ENCODE data around the gene EGF.

The EGF gene

GRCh38 chr4:109979920-109980717, 67.4 kb downstream of the EGF start:
- Histone ChIP-seq H3K27me3 (ENCODE audit: insufficient read depth, poor library complexity, severe bottlenecking) (no peaks in the 10 kb centered on the region), H3K27ac (replicated peaks) (no peak overlapping the region), H3K4me3 (replicated peaks; ENCODE audit: insufficient read depth, low read length) (no peak overlapping the region)
- DNase-seq (ENCODE audit: low read depth in 1 of 2, low spot score in 1 of 2): no peak
- TF ChIP-seq GABPA (IDR thresholded peaks at IDR 0.05; ENCODE audit: low read depth) (no peak), POLR2AphosphoS5 (IDR thresholded peaks at IDR 0.05; ENCODE audit: low read depth) (no peak), SPI1 (IDR thresholded peaks at IDR 0.05; ENCODE audit: borderline replicate concordance, low read depth) (no peak), REST (IDR thresholded peaks at IDR 0.05; ENCODE audit: insufficient replicate concordance, low read depth) (no peak)
- TF ChIP-seq, protein P1, sequence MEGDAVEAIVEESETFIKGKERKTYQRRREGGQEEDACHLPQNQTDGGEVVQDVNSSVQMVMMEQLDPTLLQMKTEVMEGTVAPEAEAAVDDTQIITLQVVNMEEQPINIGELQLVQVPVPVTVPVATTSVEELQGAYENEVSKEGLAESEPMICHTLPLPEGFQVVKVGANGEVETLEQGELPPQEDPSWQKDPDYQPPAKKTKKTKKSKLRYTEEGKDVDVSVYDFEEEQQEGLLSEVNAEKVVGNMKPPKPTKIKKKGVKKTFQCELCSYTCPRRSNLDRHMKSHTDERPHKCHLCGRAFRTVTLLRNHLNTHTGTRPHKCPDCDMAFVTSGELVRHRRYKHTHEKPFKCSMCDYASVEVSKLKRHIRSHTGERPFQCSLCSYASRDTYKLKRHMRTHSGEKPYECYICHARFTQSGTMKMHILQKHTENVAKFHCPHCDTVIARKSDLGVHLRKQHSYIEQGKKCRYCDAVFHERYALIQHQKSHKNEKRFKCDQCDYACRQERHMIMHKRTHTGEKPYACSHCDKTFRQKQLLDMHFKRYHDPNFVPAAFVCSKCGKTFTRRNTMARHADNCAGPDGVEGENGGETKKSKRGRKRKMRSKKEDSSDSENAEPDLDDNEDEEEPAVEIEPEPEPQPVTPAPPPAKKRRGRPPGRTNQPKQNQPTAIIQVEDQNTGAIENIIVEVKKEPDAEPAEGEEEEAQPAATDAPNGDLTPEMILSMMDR (IDR thresholded peaks at IDR 0.05; ENCODE audit: insufficient read depth, low read length): no peak

- DNase-seq (ENCODE audit: low read depth in 1 of 2, low spot score in 1 of 2): no peak
- H3K4me3 ChIP-seq (replicated peaks; ENCODE audit: insufficient read depth, low read length): no peak overlapping the region
- H3K27ac ChIP-seq (replicated peaks): no peak overlapping the region
- TF ChIP-seq SPI1 (IDR thresholded peaks at IDR 0.05; ENCODE audit: borderline replicate concordance, low read depth) (no peak), REST (IDR thresholded peaks at IDR 0.05; ENCODE audit: insufficient replicate concordance, low read depth) (no peak), GABPA (IDR thresholded peaks at IDR 0.05; ENCODE audit: low read depth) (no peak), POLR2AphosphoS5 (IDR thresholded peaks at IDR 0.05; ENCODE audit: low read depth) (no peak)
- TF ChIP-seq, protein P1 (IDR thresholded peaks at IDR 0.05; ENCODE audit: insufficient read depth, low read length): no peak
- no peaks in the 10 kb centered on the region for H3K27me3 ChIP-seq (ENCODE audit: insufficient read depth, poor library complexity, severe bottlenecking)
These were observed 69.3 kb downstream of the EGF start for GRCh38 chr4:109981936-109982335.

DNA sequence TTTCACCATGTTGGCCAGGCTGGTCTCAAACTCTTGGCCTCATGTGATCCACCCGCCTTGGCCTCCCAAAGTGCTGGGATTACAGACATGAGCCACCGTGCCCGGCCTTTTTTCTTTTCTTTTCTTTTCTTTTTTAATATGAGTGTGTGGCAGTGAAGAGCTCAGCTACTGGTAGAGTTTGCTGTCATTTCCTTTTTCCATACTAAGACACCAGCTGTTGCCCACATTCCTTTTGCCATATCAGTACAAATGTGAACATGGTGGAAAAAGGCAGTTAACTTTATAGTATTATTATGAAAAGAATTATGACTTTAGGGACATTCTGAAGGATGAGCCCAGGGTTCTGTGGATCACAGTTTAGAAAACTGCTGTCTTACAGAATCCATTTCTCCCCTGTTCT, 69.8 kb downstream of the EGF start:
- no peak for DNase-seq (ENCODE audit: low read depth in 1 of 2, low spot score in 1 of 2)
- no peaks in the 10 kb centered on the region for H3K27me3 ChIP-seq (ENCODE audit: insufficient read depth, poor library complexity, severe bottlenecking)
- TF ChIP-seq SPI1 (IDR thresholded peaks at IDR 0.05; ENCODE audit: borderline replicate concordance, low read depth) (no peak), GABPA (IDR thresholded peaks at IDR 0.05; ENCODE audit: low read depth) (no peak), REST (IDR thresholded peaks at IDR 0.05; ENCODE audit: insufficient replicate concordance, low read depth) (no peak), POLR2AphosphoS5 (IDR thresholded peaks at IDR 0.05; ENCODE audit: low read depth) (no peak)
- TF ChIP-seq, protein P1 (IDR thresholded peaks at IDR 0.05; ENCODE audit: insufficient read depth, low read length): no peak
- H3K27ac ChIP-seq (replicated peaks): no peak overlapping the region
- no peak overlapping the region for H3K4me3 ChIP-seq (replicated peaks; ENCODE audit: insufficient read depth, low read length)

Measured in HL-60 (cell line).